Activated CD4-positive, alpha-beta T cell treated with anti-CD3 and anti-CD28 coated beads, Interleukin-2, amount 50 U/mL, for 24 hours (primary cell): ENCODE results near the gene STX11.

Source experiments
- DNase-seq, 2 donors: peaks; one replicate each; pipeline ENCODE4 v3.0.0-alpha.2; 2020; ENCODE audit warnings: low read depth in 1 of 2, low spot score in 1 of 2

STX11 gene

DNA sequence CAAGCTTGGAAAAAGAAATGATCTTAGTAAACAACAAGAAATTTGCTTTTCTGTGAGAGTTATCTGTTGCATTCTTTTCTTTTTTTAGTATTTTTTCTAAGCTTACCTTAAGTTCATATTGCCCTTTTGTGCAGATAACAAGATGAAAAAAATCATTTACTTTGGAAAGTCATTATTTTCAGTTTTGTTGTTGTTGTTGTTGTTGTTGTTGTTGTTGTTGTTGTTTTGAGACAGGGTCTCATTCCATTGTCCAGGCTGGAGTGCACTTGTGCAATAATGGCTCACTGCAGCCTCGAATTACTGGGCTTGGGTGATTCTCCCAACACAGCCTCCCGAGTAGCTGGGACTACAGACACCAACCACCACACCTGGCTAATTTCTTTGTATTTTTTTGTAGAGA lies 8.8 kb upstream of the STX11 start:
- no peak for DNase-seq

DNA sequence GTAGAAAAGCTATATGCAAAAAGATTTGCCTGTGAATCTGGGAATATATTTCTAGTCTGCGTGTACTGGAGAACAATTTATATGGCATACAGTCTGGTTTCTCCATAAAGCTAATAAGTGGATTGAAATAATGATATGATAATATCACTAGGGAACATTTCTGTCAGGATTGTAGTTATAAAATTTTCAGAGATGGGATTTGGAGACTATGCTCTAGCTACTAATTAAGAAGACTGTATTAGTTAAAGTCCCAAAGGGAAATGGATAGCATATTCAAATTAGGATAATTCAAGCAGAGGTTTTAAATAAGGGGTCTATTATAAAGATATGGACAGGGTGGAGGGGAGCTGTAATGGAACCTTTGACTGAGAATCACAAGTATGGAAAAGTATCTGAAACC lies 7.2 kb upstream of the STX11 start:
- DNase-seq: no peak

DNA sequence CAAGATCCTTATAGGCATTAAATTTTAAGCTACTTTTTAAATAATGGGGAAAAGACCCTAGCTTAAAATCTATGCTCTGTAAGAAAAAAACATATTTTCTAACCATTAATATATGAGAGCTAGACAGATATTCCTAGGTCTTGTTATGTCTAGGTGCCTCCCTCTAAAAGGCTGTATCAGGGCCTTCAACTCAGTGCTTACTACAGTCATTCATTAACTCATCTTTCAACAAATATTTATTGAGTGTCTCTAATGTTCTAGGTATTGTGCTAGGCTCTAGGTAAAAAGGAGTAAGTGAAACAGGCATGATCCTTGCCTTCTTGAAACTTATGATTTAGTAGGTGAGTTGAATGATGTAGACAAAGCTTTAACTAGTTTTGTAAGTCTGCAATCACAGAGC lies 6.4 kb upstream of the STX11 start:
- DNase-seq: no peak

DNA sequence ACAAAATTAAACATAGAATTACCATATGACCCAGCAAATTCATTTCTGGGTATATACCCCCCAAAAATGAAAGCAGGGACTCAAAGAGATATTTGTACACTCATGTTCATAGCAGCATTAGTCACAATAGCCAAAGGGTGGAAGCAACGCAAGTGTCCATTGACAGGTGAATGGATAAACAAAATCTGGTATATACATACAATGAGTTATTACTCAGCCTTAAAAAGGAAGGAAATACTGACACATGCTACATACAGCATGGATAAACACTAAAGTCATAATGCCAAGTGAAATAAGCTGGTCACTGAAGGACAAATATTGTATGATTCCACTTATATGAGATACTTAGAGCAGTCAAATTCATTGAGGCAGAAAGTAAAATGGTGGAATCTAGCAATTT lies 5.3 kb upstream of the STX11 start:
- DNase-seq: no peak

DNA sequence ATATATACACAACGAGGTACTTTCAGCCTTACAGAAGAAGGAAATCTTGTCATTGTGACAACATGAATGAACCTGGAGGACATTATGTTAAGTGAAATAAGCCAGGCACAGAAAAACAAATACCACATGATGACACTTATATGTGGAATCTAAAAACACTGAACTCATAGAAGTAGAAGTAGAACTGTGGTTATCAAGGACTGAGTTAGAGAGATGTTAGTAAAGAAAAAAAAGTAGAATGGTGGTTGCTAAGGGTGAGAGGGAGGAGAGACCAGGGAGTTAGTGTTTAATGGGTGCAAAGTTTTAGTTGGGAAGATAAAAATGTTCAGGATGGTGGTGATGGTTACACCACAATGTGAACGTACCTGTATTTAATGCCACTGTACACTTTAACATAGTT lies 4.8 kb upstream of the STX11 start:
- no peak for DNase-seq

DNA sequence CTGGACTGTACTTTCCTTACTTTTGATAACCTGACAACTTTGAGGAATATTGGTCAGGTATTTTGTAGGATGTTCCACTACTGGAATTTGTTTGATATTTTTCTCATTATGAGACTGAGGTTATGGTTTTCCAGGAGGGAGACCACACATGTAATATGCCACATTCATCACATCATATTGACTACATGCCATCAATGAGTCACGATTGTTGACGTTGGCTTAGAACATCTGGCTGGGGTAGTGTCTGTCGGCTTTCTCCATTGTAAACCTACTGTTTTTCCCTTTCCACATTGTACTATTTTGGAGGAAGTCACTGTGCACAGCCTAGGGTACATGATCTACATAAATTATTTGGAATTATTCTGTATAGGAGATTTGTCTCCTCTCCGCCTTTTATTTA lies 1.4 kb upstream of the STX11 start:
- no peak for DNase-seq

DNA sequence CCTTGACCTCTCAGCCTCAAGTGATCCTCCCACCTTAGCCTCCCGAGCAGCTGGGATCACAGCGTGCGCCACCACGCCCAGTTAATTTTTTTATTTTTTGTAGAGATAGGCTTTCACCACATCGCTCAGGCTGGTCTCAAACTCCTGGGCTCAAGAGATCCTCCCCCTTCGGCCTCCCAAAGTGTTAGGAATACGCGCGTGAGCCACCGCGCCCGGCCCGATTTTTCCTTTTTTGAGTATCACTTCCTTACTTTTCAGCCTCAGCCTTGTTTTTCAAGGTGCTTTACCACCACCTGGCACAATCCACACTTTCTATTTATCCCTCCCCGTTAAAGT lies 791 bp upstream of the STX11 start:
- no peak for DNase-seq

DNA sequence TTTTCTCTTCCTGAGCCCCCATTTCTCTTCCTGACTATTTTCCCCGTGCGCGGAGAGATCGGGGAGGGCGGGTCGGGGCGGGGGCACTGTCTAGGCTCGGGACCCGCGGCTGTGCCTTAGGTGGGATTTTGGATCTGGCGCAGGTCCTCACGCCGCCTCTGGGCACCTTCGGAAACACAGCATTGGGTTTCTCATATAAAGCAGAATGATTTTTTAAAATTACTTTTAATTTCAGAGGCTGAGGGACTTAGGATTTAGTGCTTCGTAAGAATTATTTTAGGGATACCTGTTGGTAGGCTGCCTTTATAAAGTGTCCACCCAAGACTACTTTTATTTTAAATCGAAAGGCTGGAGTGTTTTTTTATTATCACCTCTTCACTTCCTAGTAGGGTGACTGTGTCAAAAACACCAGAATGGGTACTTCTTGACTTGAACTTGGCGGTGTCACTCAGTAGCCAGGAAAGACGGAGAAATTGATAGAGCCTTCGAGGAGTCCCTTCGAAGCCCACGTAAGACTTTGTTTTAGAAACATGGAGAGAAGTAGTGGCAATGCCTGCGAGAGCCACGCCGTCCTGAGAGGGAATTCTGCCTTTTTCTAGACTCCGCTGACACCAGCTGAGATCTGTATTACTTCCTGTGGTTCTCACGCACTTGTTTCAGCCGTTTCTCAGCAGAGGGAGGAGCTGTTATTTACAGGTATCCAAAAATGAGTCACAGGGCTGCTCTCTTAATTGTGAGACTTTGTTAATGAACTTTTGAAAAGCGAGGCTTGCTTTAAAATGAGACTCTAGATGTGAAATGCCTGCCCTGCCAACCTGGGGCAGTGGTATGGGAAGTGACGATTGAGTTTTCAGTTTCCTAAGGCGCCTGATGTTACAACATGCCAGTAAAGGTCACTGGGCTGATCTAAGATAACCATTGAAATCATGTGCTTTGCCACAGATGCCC lies 667 bp downstream of the STX11 start:
- DNase-seq: peak; percentile 45 to 66

DNA sequence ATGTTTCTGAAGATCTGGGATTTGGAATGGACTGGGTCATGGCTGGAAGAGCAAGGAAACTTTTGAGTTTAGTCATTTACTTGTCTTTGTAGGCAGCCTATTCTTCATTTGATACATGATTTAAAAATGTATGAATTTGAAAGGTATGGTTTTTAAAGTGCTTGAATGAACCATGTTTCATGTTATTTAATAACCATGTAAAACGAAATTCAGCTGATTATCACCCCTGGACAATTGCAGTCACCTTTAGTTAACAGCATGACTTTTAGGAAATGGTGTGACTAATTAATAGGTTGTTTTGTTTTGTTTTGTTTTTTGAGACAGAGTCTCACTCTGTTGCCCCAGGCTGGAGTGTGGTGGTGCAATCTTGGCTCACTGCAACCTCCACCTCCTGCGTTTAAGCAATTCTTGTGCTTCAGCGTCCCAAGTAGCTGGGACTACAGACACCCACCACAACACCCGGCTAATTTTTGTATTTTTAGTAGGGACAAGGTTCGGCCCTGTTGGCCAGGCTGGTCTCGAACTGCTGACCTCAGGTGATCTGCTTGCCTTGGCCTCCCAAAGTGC lies 2.1 kb downstream of the STX11 start:
- no peak for DNase-seq

DNA sequence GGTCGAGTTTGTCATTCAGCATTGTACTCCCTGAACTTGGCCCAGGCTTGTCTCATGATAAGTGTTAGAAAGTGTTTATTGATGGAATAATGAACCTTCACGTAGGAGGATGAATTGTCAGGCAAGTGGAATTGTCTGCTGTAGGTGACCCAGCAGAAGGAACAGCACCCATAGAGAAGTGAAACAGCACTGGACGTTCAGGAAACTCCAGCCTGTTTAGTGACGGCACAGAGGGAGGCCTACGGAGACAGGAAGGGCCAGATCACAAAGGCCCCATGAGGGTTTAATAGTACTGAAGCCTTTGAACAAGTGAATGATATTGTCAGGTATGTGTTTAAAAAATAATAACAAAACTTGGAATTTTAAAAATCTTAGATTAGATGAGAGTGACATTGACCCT lies 2.9 kb downstream of the STX11 start:
- no peak for DNase-seq

DNA sequence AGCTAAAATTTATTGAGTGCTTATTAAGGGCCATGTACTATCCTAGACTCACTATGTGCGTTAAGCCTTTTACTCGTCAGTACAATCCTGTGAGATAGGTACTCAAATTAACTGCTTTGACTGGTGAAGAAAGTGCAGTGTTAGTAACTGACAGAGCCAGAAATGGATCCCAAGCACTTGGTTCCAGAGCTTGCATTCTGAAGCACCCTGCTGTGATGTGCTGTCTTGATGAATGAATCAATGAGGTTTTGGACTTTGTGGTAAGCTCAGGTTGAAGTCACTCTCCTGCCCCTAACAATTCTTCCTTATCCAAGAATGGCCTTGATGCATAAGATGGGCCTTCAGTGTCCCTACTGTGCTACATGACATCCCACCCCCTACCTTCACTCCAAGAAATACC lies 3.7 kb downstream of the STX11 start:
- DNase-seq: no peak

DNA sequence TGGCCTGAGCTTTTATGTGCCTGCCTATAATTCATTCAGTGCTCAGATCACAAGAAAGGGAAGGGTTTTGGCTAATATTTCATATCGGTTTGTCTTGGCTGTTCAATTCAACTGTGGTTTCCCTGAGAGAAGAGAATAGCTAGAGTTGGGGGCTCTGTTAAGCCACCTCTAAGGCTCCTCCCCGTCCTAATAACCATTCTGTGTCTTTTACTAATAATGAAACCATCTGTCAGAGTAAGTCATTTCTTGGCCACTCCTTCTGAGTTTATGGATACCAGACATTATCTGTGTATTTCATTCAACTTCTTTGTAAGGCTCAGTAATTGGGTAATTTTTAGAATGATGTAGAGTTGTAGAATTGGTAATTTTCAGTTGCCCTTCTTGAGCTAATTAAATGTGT lies 5.2 kb downstream of the STX11 start:
- no peak for DNase-seq

DNA sequence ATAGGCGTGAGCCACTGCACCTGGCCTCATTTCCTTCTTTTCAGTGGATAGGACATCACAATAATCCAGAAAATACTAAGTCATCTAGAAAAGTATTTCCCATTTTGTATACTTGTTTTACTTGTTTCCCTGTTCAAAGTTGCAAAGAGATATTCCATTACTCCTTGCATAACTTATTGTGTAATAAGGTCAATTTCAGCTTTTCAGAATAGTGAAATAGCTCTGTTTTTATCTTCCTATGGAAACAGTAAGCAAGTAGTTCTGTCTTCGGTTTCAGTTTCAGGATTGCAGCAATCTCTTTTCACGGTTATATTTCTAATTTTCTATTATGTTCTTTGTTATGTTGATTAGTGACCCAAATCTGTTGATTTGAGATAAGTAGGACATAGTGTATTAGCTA lies 6.0 kb downstream of the STX11 start:
- no peak for DNase-seq

DNA sequence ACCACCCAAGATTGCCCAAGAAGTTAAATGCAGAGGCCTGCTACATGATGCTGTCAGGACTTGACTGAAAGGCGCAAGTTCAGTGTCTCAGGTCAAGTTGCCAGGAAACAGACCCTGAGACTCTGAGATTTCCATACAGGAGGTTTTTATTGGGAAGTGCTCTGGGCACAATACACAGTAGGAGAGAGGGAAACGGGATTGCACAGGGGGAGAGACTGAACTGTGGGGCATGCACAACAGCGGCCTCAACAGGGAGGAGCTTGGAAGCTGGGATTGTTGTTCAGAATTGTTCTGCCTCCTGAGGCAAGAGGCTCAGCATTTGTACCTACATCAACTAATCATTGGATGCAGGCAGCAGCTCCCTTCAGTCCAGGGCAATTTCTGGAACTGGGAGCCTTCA lies 6.7 kb downstream of the STX11 start:
- no peak for DNase-seq

DNA sequence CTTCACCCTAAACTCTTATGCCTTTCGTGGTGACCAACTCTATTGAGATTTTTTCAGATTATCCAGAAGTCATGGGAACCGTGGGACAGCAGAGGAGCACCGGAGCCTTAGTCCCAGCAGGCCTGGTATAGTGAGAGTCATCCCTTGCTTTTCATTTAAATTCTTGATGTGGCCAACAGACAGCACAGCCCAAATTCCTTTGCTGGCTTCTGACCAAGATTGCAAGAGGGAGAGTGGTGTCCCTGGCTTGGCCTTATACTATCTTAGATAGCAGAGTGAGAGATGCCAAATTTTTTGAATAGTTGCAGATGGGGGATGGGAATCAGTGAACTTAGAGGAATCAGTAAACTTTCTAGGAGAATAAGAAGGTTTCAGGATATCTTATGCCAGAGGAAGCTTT lies 7.8 kb downstream of the STX11 start:
- DNase-seq: no peak

DNA sequence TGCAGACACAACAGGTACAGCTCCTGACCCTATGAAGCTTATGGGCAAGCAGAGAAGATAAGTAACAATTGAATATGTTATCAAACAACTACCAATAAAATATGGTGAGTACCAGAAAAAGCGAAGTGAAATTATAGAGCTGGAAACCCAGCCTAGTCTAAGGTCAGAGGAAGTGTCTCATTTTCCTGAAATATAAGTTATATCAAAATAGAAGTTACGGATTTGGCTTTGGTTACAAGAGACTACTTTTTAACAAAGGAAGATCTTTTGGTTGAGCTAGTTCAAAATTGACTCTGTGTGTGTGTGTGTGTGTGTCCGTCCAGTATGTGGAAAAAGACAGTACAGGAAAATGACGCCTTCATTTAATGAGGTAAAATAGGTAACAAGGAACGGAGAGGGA lies 8.9 kb downstream of the STX11 start:
- no peak for DNase-seq

DNA sequence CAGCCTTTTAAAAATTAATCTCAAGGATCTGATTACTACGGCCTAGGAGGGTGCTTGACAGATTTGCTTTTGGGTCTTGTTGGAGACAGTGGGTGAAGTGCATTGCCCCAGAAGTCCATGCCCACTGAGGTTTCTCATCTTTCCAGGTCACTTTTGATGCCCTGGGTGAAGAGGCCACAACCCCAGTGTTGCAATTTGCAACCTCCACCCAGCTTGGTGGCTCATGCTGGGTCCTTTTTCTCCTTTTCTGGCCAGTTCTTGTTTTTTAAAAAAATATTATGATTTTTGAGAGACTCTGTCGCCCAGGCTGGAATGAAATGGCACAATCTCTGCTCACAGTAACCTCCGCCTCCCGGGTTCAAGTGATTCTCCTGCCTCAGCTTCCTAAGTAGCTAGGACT lies 9.4 kb downstream of the STX11 start:
- DNase-seq: no peak

DNA sequence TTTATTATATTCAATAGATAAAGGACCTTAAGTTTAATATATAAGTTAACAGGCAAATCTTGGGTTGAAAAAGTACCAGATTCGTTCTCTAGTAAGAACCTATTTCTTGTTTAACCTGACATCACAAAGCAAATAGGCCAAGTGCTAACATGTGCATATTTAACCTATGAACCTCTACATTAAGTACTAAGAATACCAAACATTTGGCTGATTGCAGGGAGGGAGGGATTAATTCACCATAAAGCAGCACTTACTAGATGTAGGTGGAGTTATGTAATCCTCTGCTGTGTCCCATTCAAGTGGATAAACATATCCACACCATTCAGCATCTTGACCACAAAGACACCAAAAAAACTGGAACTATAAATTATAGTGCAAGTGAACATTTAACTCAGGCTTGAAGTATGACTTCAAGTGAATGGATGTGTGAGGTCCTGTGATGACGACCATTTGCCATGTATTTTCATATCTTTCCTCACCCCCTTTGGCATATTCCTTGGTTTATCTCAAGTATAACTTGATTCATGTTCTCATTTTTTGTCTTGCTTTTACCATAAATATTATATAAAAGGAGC lies 10.2 kb downstream of the STX11 start:
- DNase-seq: no peak

DNA sequence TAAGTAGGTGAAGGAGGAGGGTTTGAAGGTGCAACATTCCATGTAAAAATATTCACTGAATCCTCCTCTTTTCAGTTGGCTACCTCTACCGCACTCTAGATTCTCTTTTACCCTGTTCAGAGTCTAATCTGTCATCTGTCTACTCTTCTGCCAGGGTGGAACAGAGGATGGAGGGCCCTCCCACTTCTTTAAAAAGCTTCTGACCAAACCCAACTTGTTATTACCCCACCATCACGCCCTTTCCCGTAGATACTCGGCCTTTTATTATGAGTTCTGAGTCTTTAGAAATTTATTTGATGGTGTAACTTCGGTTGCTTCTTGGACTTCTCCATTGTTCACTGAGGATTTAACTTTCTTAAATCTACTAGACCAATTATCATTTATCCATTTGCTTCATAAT lies 11.7 kb downstream of the STX11 start:
- DNase-seq: no peak

DNA sequence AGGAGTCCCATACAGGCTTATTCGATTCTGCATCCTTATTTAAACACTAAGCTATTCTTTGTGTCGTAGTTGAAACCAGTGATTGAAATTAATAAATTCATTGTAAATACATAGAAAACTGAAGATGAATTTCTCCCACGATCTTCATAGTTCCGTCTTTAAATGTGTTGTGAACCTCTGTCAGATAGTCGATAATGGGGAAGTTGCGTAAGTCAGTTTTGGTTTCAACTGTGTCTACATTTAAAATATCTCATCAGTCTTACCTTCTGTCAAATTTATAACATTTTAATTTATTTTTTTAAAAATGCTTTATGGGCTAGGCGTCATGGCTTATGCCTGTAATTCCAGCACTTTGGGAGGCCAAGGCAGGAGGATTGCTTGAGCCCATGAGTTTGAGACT lies 12.7 kb downstream of the STX11 start:
- no peak for DNase-seq

DNA sequence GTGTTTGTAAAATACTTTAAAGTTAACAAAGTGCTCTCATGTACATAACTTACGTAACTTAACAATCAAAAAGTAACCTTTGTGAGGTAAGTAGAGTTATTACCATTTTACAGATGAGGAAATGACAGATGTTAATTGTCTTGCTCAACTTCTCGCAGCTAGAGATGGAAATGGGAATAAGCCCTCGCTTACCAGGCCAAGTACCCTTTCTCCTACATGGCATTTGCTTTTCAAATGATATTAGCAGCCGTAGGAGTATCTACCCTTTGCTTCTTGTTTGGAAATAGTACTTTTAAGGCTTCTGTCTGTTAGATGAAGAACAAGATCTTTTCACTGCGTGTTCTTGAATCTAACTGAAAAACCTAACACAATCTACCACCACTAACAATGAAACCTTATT lies 15.5 kb downstream of the STX11 start:
- no peak for DNase-seq

DNA sequence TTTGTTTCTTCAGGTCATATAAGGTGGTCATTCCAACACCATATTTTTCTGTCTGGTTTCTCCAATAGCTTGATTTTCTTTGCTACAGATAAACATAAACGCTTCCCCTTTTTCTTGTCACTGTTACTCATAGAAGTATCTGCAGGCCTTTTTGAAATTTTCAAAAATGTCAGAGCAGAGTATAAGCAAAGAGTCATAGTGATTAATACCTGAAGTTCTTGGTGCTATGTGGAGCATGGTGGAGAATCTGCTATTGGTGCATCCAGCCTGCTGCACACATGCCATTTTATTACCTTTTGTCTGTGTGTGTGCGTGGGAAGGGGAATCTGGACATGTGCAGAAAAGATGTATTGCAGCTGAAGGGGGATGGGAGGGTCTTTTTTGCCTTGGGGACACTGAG lies 19.7 kb downstream of the STX11 start:
- no peak for DNase-seq

DNA sequence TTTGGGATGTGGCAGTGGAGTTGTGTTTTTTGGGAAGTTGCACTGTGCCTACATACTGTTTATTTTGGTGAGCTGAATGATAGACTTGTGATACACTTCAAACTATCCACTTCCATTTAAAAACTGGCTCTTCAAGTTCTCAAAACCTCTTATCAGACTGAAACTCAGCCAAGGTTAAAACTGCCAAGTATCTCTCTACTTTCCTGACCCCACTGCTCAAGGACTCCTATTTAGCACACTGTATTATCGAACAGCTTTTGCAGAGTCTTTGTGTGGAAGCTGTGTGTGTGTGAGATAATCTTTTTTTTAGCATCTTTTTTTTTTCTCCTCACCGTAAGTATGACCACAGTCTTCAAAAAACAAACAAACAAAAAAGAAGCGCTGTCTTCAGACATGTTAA lies 21.1 kb downstream of the STX11 start:
- DNase-seq: no peak
